ENCODE measurements around the gene SSR1. TPM values are rescaled to one million over a fixed set of nuclear protein-coding genes. Genes with fewer than 3 reads are reported as not detected.

SSR1 gene
- total and polyA plus RNA-seq, 9 of the 15 experiments (the other 6 are each of a cell fraction or from before 2014, with no cell fraction given): 87.7 to 220 (median 144) TPM

DNA sequence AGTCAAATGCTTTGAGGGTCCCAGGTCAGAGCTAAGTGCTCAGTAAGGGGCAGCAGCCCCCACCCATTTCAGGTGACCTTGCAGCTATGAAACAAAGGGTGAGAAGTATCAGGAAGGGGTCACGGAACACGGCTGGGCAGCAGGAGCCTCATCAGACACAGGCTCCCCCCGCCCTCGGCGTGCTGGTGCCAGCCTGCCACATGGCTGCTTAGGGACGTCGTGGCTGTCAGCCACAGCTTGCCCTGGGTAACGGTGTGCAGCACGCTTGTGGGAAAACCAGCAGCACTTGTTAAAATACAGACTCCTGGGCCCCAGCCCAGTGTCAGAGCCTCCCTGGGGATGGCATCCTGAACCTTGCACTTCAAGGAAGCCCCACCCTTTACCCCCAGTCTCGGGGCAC is 39.3 kb downstream of the SSR1 start (continued):
- TF ChIP-seq ZNF644 (tag; IDR thresholded peaks at IDR 0.05; ENCODE audit: low read depth): no peak
- no peak for TF ChIP-seq SNRNP70 (optimal IDR thresholded peaks at IDR 0.05; ENCODE audit: low read depth, low read length)
- no peak for TF ChIP-seq SP1 (CRISPR knock-in tag; IDR thresholded peaks at IDR 0.05)
- TF ChIP-seq SMAD3 (CRISPR knock-in tag; conservative IDR thresholded peaks at IDR 0.05): no peak
- TF ChIP-seq PHF21A (IDR thresholded peaks at IDR 0.05; ENCODE audit: borderline replicate concordance, low read depth): no peak
- TF ChIP-seq ZHX1 (conservative IDR thresholded peaks at IDR 0.05; ENCODE audit: low read length): no peak
- TF ChIP-seq ZNF280A (IDR thresholded peaks at IDR 0.05; ENCODE audit: low read depth, partially characterized antibody): no peak
- TF ChIP-seq, protein P1, sequence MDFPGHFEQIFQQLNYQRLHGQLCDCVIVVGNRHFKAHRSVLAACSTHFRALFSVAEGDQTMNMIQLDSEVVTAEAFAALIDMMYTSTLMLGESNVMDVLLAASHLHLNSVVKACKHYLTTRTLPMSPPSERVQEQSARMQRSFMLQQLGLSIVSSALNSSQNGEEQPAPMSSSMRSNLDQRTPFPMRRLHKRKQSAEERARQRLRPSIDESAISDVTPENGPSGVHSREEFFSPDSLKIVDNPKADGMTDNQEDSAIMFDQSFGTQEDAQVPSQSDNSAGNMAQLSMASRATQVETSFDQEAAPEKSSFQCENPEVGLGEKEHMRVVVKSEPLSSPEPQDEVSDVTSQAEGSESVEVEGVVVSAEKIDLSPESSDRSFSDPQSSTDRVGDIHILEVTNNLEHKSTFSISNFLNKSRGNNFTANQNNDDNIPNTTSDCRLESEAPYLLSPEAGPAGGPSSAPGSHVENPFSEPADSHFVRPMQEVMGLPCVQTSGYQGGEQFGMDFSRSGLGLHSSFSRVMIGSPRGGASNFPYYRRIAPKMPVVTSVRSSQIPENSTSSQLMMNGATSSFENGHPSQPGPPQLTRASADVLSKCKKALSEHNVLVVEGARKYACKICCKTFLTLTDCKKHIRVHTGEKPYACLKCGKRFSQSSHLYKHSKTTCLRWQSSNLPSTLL (IDR thresholded peaks at IDR 0.05): no peak
- TF ChIP-seq MCM3 (IDR thresholded peaks at IDR 0.05): no peak
- no peak for TF ChIP-seq TEAD4 (IDR thresholded peaks at IDR 0.05; ENCODE audit: low read length)
- TF ChIP-seq TEAD4 (CRISPR knock-in tag; IDR thresholded peaks at IDR 0.05; ENCODE audit: borderline replicate concordance): 0 out of 2 replicates have a peak, but pooled peaks have one; percentile 49
- no peak for TF ChIP-seq THRAP3 (IDR thresholded peaks at IDR 0.05; ENCODE audit: borderline replicate concordance)
- TF ChIP-seq NR2F6 (CRISPR knock-in tag; IDR thresholded peaks at IDR 0.05): no peak
- TF ChIP-seq HOMEZ (CRISPR knock-in tag; IDR thresholded peaks at IDR 0.05): no peak
- no peak for TF ChIP-seq BDP1 (IDR thresholded peaks at IDR 0.05; ENCODE audit: insufficient read depth, insufficient read length)
- no peak for TF ChIP-seq NBN (IDR thresholded peaks at IDR 0.05; ENCODE audit: low read depth)
- no peak for TF ChIP-seq BRD4 (IDR thresholded peaks at IDR 0.05)
- no peak for TF ChIP-seq MEF2D (tag; conservative IDR thresholded peaks at IDR 0.05; ENCODE audit: low read depth)
- TF ChIP-seq ZNF277 (CRISPR knock-in tag; IDR thresholded peaks at IDR 0.05; ENCODE audit: borderline replicate concordance): no peak
- no peak for TF ChIP-seq YY1 (IDR thresholded peaks at IDR 0.05; ENCODE audit: borderline replicate concordance in 1 of 3, control insufficient read depth in 1 of 3, extremely low read depth in 1 of 3, insufficient read depth in 3 of 3, insufficient read length in 1 of 3, insufficient replicate concordance in 2 of 3, low read depth in 1 of 3, low read length in 2 of 3)
